Breast epithelium (tissue), 4 donors: ENCODE results near the gene SHROOM3. TPM values are rescaled to one million over a fixed set of nuclear protein-coding genes. Genes with fewer than 3 reads are reported as not detected.

Source experiments
- DNase-seq, 2 donors: peaks; one replicate each; pipeline ENCODE4 v3.0.0-alpha.2; 2019; ENCODE audit warnings: low spot score in 2 of 2
- H3K27ac ChIP-seq, 2 donors: fragments of 200-600 bp; sonication (generic) in 1 of 2; one replicate each; pipeline ENCODE4 v1.5.1; 2016 to 2019; ENCODE audit warnings: mild to moderate bottlenecking in 1 of 2
- H3K27me3 ChIP-seq, 2 donors: fragments of 200-600 bp; sonication (generic) in 1 of 2; one replicate each; pipeline versions ENCODE4 v1.5.1 to v1.6.0; 2017 to 2019; ENCODE audit warnings: control low read depth in 1 of 2, mild to moderate bottlenecking in 1 of 2
- H3K36me3 ChIP-seq: fragments of 200-600 bp; one replicate; pipeline ENCODE4 v1.5.1; 2019
- H3K4me1 ChIP-seq, 2 donors: fragments of 200-600 bp; sonication (generic); one replicate each; pipeline ENCODE4 v1.5.1; 2016 to 2019; ENCODE audit warnings: control low read depth in 1 of 2
- H3K4me3 ChIP-seq, 3 donors: fragments of 200-600 bp; sonication (generic); 1 replicate in 2 of 3; 2 replicates in 1 of 3; pipeline ENCODE4 v1.5.1; 2016 to 2019; ENCODE audit warnings: mild to moderate bottlenecking in 3 of 3, moderate library complexity in 2 of 3
- H3K9me3 ChIP-seq, 2 donors: fragments of 200-600 bp; sonication (generic) in 1 of 2; one replicate each; pipeline ENCODE4 v1.5.1; 2016 to 2019; ENCODE audit warnings: control low read depth in 1 of 2
- POLR2A ChIP-seq: fragments of 450-650 bp; IDR thresholded peaks from one replicate; pipeline ENCODE4 v1.6.1; 2016; ENCODE audit warnings: antibody characterized with exemption, mild to moderate bottlenecking, moderate library complexity
- POLR2AphosphoS5 ChIP-seq, 3 donors: sonication (generic); formaldehyde crosslinking; IDR thresholded peaks; one replicate each; pipeline ENCODE4 v1.6.1; 2017; ENCODE audit warnings: antibody characterized with exemption in 3 of 3
- intact Hi-C: fragments of 100-400 bp; cut with DNase I; formaldehyde crosslinking; loops from one replicate; pipeline ENCODE4 v1.15.1; 2023; ENCODE audit warnings: low total_unique reads
- total RNA-seq, 3 donors: library from RNA; depleted of rRNA; stranded (reverse); fragments of >200 nt; gene quantifications; one replicate each; pipeline ENCODE4 v1.1.0, GENCODE V29; 2016
- TF ChIP-seq, protein P1 (sequence below), 3 donors: fragments of 450-650 bp; IDR thresholded peaks; one replicate each; pipeline ENCODE4 v1.5.1; 2016 to 2017; ENCODE audit warnings: antibody characterized with exemption in 3 of 3, mild to moderate bottlenecking in 3 of 3, moderate library complexity in 3 of 3

SHROOM3 gene
- total RNA-seq, 3 donors from 2014 or later = 0.32 to 145 (median 100) TPM

DNA sequence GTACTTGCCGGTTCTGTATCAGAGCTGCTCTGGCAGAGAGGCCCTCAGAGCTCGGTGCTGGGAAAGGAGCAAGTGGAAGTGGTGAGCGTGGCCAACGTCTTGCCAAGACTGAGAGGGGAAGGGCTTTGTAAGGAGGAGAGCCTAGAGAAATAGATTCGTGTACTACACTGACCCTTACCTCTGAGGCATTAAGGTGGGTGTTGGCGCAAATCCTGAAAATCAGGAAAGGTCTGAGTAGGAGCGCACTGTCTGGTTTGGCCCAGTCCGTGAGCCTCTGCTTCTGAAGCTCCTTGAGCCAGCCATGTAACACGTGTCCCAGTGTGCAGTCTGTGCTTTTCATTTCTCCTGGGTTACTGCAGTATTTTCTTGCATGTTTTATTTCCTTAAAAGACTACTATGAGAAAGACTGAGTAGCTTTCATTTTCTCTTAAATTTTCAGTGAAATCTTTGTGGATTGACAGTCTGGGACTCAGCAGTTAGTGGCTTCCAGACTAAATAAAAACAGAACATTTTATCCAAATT, 322.4 kb downstream of the SHROOM3 start:
- H3K27ac ChIP-seq = peak overlapping the region in 1 of 2 donors; percentile 53
- TF ChIP-seq, protein P1, sequence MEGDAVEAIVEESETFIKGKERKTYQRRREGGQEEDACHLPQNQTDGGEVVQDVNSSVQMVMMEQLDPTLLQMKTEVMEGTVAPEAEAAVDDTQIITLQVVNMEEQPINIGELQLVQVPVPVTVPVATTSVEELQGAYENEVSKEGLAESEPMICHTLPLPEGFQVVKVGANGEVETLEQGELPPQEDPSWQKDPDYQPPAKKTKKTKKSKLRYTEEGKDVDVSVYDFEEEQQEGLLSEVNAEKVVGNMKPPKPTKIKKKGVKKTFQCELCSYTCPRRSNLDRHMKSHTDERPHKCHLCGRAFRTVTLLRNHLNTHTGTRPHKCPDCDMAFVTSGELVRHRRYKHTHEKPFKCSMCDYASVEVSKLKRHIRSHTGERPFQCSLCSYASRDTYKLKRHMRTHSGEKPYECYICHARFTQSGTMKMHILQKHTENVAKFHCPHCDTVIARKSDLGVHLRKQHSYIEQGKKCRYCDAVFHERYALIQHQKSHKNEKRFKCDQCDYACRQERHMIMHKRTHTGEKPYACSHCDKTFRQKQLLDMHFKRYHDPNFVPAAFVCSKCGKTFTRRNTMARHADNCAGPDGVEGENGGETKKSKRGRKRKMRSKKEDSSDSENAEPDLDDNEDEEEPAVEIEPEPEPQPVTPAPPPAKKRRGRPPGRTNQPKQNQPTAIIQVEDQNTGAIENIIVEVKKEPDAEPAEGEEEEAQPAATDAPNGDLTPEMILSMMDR (IDR thresholded peaks at IDR 0.05) = no peak
- no peak for TF ChIP-seq POLR2A
- TF ChIP-seq POLR2AphosphoS5 (IDR thresholded peaks at IDR 0.05) = no peak

DNA sequence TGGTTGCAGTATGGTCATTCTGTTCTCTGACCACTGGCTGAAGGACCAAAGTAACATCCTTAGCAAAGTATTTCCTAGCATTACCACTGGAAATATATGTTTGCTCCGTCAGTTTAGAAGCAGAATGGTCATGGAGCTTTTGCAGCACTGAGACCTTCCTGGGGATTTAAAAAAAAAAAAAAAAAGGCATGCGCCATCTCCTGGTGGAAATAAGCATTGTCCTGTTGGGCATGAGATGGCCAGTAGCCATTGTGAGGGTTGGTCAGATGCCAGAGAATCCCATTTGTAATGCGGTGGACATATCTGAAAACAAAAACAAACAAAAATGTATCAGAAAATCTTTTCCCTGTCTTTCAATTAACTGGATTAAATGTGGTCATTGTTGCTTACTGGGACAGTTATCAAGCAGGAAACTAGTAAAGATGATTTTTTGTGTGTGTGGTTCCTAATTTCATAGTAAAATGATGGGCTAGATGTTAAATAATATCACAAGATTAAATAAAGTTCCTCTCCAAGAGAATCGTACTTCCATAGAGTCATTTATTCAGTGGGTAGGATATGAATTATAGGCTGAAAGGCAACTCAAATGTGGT, 323.4 kb downstream of the SHROOM3 start:
- H3K36me3 ChIP-seq = peaks cover 12% of the 10 kb centered on the region
- no peaks in the 10 kb centered on the region for H3K27me3 ChIP-seq
- no peak overlapping the region for H3K4me3 ChIP-seq
- TF ChIP-seq POLR2A (no peak), POLR2AphosphoS5 (IDR thresholded peaks at IDR 0.05) (no peak)
- TF ChIP-seq, protein P1 (IDR thresholded peaks at IDR 0.05) = peak; percentile 55 to 69 (median 61)
- H3K4me1 ChIP-seq = peaks cover 0 to 9% of the 10 kb centered on the region in 2 donors
- intact Hi-C loops = no loop called here
- no peak for DNase-seq
- no peaks in the 10 kb centered on the region for H3K9me3 ChIP-seq
- peak overlapping the region in 1 of 2 donors; percentile 26 for H3K27ac ChIP-seq

More for the DNA sequence above, 322.4 kb downstream of the SHROOM3 start:
- intact Hi-C loops = no loop called here
- Histone ChIP-seq H3K4me1 (peaks cover 0 to 10% of the 10 kb centered on the region in 2 donors), H3K9me3 (no peaks in the 10 kb centered on the region), H3K36me3 (peaks cover 12% of the 10 kb centered on the region), H3K27me3 (no peaks in the 10 kb centered on the region), H3K4me3 (no peak overlapping the region)
- no peak for DNase-seq

DNA sequence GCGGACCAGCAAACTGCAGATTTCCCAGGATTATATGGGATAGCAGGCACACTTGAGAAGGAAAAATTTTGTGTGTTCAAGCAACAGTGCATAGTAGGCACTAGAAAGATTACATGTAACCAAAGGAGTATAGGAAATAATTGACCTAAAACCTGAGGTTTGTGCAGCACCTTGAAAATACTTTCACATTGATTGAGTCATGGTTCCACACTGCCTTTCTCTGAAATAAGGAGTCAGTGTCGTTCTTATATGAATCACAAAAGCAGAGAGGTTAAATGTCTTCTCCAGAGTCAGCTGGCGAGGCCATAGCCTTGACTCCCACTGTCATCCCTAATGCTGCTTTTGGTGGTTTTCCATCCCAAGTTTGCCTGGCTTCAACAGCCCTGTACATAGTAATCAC, 324.0 kb downstream of the SHROOM3 start:
- Histone ChIP-seq H3K4me1 (peaks cover 0 to 2% of the 10 kb centered on the region in 2 donors), H3K4me3 (no peak overlapping the region), H3K27me3 (no peaks in the 10 kb centered on the region), H3K27ac (no peak overlapping the region), H3K36me3 (peaks cover 12% of the 10 kb centered on the region), H3K9me3 (no peaks in the 10 kb centered on the region)
- intact Hi-C loops = no loop called here
- TF ChIP-seq POLR2A = no peak
- TF ChIP-seq POLR2AphosphoS5 (IDR thresholded peaks at IDR 0.05) = no peak
- TF ChIP-seq, protein P1 (IDR thresholded peaks at IDR 0.05) = no peak
- no peak for DNase-seq

DNA sequence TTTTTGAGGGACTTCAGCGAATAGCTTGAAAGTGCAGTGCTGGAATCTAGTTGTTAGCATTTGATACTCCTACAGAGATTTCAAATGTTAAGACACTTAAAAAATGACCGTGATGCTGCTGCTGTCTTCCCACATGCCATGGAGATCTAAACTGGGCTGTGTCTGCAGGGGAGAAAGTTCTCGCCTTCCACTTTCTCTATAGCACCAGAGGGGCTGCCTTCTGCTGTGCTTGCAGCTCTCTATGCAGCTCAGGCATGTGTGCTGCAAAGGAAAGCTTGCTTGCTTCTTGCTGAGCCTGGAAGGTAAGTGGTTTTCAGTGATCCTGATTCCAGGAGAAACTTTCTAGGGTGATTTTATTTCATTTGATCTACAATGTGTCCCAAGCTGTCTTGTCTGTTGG, 325.2 kb downstream of the SHROOM3 start:
- H3K4me3 ChIP-seq = no peak overlapping the region
- intact Hi-C loops = no loop called here
- no peaks in the 10 kb centered on the region for H3K9me3 ChIP-seq
- H3K27me3 ChIP-seq = no peaks in the 10 kb centered on the region
- no peak for TF ChIP-seq POLR2A
- TF ChIP-seq, protein P1 (IDR thresholded peaks at IDR 0.05) = no peak
- TF ChIP-seq POLR2AphosphoS5 (IDR thresholded peaks at IDR 0.05) = no peak
- no peaks in the 10 kb centered on the region for H3K4me1 ChIP-seq
- DNase-seq = no peak
- no peak overlapping the region for H3K27ac ChIP-seq
- peaks cover 12% of the 10 kb centered on the region for H3K36me3 ChIP-seq
